ENCODE results near the gene DGKG. TPM values are rescaled to one million over a fixed set of nuclear protein-coding genes. Genes with fewer than 3 reads are reported as not detected.

The DGKG gene
- polyA plus RNA-seq, 2 of the 4 experiments (the other 2 are of a cell fraction): 11.5 to 13.3 TPM

- TF ChIP-seq ELK1 (IDR thresholded peaks at IDR 0.05; ENCODE audit: low read depth, low read length): no peak
Measured at GRCh38 chr3:186318135-186318534, 43.9 kb downstream of the DGKG start (continued).

GRCh38 chr3:186317478-186317877 is 44.6 kb downstream of the DGKG start:
- POLR2A ChIA-PET: no interaction called here
- no peak for ATAC-seq

More at GRCh38 chr3:186317478-186317877, 44.6 kb downstream of the DGKG start:
- WGBS (ENCODE audit: missing lambda C conversion rate): 44% methylated on average over 7 of the region's 7 CpGs
- Histone ChIP-seq H3K4me3 (no peak overlapping the region), H3K9me3 (no peaks in the 10 kb centered on the region), H3K4me1 (no peaks in the 10 kb centered on the region), H3K27ac (no peak overlapping the region), H3K4me2 (no peak overlapping the region)
- FAIRE-seq: no peak
- TF ChIP-seq ZNF302 (CRISPR knock-in tag; IDR thresholded peaks at IDR 0.05) (no peak), USF2 (IDR thresholded peaks at IDR 0.05) (no peak), REST (IDR thresholded peaks at IDR 0.05) (no peak), EP300 (IDR thresholded peaks at IDR 0.05) (no peak), RNF2 (IDR thresholded peaks at IDR 0.05; ENCODE audit: borderline replicate concordance, low read depth) (no peak), PHF8 (IDR thresholded peaks at IDR 0.05; ENCODE audit: borderline replicate concordance, low read depth) (no peak), CTCF (IDR thresholded peaks at IDR 0.05) (no peak), NPAS2 (CRISPR knock-in tag; IDR thresholded peaks at IDR 0.05; ENCODE audit: borderline replicate concordance) (no peak), GATA3 (IDR thresholded peaks at IDR 0.05; ENCODE audit: borderline replicate concordance) (no peak), TFCP2L1 (CRISPR knock-in tag; IDR thresholded peaks at IDR 0.05) (no peak), SREBF2 (IDR thresholded peaks at IDR 0.05) (no peak), MAX (IDR thresholded peaks at IDR 0.05) (no peak), HEYL (CRISPR knock-in tag; IDR thresholded peaks at IDR 0.05) (no peak), ESRRA (IDR thresholded peaks at IDR 0.05; ENCODE audit: borderline replicate concordance, low read length) (no peak), HOXA7 (CRISPR knock-in tag; IDR thresholded peaks at IDR 0.05) (no peak), CHD2 (IDR thresholded peaks at IDR 0.05; ENCODE audit: low read length, partially characterized antibody) (no peak), JUNB (IDR thresholded peaks at IDR 0.05) (no peak), E2F6 (IDR thresholded peaks at IDR 0.05; ENCODE audit: borderline replicate concordance, low read depth) (no peak)
- CTCF ChIA-PET: interaction anchor here (0.6 kb wide), 1 partner anchor 204 kb away, joined by 3 read pairs; no protein-coding TSS in a partner anchor
- no peak for DNase-seq (ENCODE audit: low read depth in 1 of 2, low spot score in 1 of 2)

All from A549 (cell line).